GM18499 (cell line): ENCODE data around the gene GDF10.

ENCODE experiments used
- ATAC-seq: cut with Tn5 transposase; IDR thresholded peaks from one replicate; pipeline ENCODE4 v1.9.1; 2021; ENCODE audit warnings: moderate number of reproducible peaks; ENCODE audit not compliant: insufficient read depth, unreplicated experiment

Gene GDF10

DNA sequence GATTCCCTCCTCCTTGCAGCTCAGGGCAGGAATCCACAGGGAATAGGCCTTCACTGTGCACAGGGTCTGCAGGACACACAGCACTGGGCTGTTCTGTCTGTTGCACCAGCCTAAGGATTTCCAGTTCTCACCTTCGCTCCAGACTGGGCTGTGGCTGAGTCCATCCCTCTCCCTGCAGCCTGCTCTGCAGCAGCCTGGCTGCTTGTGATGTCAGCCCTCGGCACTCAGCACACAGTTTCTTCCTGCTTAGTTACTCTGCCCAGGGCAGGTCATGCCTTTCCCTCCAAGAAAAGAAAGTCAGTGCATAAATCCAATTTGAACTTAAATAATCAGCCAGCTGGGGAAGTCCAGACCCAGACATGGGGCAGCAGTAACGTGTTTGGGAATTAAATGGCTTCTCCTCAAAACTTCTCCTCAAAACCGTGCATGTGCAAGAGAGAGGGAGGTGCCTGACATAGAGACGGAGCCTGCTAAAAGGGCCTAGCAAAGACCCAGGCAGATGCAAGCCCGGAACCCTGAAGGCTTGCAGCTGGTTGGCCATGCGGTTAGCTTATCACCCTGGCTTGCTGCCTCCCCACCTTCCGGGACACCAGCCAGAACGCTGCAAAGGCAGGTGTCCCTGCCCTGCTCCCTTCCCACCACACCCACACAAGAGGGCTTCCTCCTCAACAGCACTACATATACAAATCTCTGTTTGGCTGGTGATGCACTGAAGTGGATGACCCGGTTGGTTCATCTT lies 11.4 kb downstream of the GDF10 start:
- ATAC-seq: no peak

DNA sequence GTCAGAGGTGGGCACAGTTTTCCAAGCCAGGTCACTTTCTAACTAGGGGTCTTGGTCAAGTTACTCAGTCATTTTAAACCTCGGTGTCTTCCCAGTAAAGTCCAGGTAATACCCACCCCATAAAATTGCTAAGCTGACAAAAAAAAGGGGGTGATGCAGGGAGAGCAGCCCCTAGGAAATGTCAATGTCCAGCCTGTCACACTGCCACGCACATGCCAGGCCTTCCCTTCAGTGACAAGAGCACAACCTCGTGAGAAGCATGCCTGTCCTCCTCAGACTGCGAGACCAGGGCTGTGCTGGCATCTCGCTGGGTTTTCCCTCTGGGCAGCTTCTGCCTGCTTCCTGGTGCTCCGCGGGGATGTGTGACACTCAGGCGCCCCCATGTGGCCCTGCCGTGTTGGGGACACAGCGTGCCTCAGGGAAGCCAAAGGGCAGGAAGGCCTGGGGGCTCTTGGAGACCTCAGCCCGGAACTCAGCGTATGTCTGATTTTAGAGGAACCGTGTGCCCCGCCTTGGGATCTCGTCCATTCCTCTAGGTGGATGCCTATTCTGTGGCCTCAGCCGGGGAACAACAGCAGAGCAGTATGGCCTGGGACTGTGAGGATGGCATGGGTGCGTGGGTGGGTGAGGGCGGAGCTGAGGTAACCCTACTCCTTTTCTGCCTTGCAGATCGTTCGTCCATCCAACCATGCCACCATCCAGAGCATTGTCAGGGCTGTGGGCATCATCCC lies 12.1 kb downstream of the GDF10 start:
- ATAC-seq: no peak

DNA sequence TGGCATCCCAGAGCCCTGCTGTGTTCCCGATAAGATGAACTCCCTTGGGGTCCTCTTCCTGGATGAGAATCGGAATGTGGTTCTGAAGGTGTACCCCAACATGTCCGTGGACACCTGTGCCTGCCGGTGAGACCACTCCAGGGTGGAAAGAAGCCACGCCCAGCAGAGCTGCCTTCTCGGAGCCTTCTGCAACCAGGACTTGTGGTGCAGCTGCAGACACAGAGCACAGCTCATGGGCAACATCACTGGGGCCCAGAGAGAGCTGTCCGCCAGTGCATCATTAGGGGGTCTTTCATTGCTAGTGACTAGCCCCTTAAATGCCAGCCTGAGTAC lies 12.6 kb downstream of the GDF10 start:
- no peak for ATAC-seq

DNA sequence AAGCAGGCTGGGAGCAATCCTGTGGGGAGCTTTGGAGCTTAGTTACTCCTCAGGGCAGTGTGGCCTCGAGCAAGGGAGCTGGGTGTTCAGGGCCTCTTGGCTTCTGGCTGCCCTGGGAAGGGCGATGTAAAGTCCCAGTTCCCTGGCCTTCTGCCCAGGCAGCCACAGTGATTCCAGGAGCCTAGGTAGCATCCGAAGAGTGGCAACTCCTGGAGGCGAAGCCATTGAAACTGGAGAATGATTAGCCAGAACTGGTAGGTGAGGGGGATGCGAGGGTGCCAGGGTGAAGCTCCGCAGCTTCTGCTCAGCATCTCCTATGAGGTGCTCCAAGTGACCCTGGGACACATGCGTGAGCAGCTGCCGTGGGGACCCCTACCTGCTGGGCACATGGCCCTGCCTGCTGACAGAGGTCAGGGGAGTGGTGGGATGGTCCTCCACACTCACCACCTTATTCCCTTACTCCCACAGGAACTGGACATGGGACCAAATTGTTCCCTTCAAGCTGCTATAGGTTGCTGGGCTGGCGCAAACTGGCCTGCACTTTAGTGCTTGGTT lies 14.5 kb downstream of the GDF10 start:
- no peak for ATAC-seq

DNA sequence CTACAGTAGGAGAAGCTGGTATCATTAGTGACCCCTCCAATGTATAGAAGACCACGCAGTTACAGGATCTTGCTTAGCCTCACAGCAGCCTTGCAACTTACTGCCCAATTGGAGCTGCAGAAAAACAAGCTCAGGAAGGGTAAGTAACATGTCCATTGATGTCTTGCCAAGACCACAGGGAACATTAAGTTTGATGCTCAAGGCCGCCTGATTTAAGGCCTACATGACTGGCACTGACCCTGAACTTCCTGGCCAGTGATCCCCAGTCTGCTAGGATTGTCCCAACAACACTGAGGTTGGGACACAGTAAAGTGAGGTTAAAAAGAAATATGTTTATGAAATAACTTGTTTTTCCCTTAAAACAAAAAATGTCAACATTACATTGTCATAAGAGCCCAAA lies 15.4 kb downstream of the GDF10 start:
- no peak for ATAC-seq

DNA sequence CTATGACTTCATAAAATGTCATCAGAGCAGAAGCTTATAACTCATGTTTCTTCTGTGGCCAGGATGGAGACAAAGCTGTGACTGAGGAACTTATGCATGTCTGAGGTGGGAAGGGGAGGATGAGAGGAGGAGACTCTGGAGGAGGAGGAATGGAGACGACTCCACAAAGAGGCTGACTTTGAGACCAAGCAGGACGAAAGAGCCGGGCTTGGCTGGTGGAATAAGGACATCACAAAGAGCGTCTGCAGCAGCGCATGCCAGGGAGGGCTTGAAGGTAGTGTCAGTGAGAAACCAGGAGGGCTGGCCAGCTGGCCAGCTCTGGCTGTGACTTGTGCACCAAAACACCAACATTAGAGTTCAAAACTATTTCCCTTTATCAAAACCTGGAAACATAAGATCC lies 16.1 kb downstream of the GDF10 start:
- no peak for ATAC-seq

DNA sequence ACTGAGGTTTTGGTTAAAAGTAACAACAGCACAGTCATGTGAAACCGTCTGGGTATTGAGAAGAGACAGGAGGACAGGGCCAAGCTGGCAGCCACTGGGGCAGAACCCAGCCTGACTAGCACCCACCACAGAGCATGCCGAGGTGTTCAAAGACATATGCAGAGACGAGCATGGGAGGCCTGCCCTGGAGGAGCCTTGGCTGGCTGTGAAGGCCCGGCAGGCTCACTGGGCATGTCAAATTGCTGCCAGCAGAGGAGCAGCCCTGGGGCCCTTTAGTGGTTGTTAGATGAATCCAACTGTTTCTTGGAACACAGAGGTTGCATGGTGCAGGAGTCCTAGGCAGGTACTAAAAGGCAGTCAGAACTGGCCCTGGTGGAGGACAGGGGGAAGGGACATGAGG lies 17.3 kb downstream of the GDF10 start:
- no peak for ATAC-seq

DNA sequence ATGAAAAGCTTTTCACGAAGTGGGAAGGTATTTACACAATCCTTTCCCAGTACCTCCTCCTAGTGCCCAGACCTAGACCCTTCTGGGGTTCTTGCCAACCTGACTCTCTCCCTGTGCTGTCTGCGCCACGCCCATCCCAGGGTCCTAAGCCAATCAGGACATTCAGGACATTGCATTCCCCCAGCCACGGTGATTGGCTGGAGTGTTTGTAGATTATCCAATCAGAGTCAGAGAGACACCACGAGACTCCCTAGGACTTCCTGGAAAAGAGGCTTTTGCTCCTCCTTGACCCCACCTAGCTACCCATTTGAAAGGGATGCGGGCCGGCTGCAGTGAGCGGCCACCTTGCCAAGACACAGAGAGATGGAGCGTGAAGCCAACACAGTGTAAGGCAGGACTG lies 18.7 kb downstream of the GDF10 start:
- no peak for ATAC-seq

DNA sequence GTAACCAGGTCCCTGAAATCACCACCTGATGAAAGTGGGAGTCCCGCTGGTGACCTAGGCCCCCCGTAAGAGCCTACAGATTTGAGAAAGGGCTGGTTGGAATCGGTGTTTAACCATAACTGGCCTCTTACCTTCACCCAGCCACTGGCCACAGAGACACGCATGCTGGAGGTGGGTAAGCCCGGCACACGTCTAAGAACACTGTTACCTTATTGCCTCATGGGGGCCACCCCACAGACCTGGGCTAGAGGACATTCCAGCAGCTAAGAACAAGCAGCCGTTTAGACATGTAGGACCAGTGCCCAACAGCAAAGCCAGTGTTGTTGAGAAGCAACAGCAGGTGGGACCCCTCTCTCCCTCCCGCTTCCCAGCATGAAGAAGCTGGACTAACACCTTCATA lies 19.8 kb downstream of the GDF10 start:
- no peak for ATAC-seq

DNA sequence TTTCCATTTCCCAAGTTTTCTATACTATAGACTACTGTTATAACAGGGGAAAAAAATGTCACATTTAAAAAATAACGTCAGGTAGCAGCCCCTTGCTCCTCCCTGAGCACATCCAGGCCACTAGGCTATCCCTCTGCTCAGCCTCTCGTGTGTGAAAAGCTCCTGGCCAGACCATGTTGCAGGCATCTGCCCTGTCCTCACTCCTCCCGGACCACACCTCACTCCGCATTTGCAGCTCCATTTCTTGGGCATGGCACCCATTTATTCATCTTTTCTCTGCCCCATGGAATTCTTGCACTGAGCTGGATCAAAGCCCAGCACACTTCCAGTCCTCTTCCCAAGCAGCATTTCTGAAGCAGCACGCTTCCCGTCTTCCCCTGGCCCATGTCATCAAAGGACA lies 20.8 kb downstream of the GDF10 start:
- no peak for ATAC-seq

DNA sequence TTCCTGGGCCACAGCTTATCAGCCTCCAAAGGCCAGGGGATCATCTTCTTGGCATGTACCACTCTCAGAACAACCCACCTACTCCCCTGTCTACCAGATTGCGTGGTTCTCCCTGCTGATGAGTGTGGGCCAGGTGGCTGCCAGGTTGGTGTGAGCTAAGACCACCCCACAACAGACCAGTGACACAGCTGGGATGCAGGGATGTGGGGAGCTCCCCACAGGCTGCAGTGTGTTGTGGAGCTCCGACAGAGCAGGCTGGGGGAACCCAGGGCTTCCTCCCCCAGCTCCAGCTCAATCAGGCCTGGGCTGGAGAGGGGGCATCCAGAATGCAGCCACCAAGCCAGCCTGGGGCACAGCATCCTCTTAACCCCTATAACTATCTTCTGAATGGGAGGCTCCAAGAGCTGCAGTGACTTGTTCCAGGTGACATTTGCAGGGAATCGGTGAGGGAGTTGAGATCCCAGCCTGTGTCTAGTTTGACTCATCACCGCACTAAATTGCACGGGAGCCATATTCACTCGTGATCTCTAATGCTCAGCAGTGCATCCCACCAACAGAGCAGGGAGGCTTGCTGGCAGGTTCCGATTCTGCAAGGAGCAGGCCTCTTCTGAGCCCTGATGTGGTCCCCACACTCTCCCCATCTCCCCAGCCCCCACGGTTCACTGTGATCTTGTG lies 21.7 kb downstream of the GDF10 start:
- ATAC-seq: no peak

DNA sequence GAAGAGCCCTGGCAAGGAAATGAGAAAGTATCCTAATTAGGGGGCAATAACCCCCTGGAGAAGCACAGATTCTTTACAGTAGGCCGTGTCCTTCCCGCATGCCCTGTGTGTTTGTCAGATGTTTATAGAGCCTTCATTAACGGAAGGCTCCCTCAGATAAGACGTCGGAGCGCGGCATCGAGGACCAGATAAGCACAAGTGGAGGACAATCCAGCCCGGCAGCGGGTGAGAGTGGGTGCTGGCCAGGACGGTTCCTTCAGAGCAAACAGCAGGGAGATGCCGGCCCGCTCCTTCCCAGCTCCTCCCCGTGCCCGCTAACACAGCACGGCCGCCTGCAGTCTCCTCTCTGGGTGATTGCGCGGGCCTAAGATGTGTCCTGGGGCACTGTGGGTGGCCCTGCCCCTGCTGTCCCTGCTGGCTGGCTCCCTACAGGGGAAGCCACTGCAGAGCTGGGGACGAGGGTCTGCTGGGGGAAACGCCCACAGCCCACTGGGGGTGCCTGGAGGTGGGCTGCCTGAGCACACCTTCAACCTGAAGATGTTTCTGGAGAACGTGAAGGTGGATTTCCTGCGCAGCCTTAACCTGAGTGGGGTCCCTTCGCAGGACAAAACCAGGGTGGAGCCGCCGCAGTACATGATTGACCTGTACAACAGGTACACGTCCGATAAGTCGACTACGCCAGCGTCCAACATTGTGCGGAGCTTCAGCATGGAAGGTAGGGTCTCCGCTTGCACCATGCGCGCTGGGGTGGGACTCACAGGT lies 22.5 kb downstream of the GDF10 start, which contains the start of gene GDF2:
GDF2 (plus strand) TSS at position 155 of the 762 bp plus-strand sequence; CDS start at position 370, 215 bp downstream.
- ATAC-seq: no peak

DNA sequence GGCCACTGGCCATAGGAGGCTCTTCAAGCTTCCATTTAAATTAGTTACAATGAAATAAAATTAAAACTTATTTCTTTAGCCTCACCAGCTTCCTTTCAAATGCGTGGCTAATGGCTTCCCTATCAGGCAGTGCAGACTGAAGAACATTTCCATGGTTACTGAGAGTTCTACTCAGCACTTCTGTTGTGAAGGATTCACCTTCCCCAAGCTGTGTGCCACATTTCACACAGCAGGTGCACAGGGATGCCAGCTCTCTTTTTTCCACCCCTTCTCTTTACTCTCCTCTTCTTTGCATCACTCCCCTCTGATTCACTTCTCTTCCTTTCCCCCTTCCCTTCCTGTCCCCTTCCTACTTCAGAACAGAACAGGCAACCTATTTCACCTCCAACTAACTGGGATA lies 23.1 kb downstream of the GDF10 start:
- ATAC-seq: no peak

DNA sequence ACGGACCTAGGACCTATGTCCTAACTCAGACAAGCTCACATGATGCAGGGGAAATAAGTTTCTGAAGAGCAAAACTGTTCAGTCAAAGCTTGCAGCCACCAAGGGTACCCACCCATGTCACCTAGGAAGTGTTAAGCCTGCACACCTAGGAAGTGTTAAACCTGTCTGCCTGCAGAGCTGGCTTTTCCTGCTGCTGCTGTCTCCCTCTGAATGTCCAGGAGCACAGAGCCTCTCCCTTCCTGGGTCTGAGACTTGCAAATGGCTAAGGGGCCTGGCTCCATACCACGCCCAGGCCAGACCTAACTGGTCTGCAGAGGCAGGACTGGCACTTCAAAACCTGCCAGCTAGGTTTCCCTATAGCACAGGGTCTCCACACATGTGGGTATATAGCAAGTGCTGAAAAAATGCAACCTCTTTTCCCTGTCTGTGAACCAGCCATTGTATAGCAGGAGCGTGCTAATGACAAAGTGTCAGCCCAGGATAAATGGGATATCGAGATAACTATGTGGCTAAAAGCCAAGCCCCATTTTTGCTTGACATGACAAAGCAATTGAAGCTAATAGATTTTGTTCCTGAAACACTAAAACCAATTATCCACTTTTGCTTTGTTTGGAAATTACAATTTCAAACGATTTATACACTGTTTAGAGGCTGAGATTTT lies 23.8 kb downstream of the GDF10 start:
- ATAC-seq: no peak

DNA sequence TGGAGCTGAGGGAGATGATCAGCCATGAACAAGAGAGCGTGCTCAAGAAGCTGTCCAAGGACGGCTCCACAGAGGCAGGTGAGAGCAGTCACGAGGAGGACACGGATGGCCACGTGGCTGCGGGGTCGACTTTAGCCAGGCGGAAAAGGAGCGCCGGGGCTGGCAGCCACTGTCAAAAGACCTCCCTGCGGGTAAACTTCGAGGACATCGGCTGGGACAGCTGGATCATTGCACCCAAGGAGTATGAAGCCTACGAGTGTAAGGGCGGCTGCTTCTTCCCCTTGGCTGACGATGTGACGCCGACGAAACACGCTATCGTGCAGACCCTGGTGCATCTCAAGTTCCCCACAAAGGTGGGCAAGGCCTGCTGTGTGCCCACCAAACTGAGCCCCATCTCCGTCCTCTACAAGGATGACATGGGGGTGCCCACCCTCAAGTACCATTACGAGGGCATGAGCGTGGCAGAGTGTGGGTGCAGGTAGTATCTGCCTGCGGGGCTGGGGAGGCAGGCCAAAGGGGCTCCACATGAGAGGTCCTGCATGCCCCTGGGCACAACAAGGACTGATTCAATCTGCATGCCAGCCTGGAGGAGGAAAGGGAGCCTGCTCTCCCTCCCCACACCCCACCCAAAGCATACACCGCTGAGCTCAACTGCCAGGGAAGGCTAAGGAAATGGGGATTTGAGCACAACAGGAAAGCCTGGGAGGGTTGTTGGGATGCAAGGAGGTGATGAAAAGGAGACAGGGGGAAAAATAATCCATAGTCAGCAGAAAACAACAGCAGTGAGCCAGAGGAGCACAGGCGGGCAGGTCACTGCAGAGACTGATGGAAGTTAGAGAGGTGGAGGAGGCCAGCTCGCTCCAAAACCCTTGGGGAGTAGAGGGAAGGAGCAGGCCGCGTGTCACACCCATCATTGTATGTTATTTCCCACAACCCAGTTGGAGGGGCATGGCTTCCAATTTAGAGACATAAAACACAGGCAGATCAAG lies 25.6 kb downstream of the GDF10 start:
- no peak for ATAC-seq

DNA sequence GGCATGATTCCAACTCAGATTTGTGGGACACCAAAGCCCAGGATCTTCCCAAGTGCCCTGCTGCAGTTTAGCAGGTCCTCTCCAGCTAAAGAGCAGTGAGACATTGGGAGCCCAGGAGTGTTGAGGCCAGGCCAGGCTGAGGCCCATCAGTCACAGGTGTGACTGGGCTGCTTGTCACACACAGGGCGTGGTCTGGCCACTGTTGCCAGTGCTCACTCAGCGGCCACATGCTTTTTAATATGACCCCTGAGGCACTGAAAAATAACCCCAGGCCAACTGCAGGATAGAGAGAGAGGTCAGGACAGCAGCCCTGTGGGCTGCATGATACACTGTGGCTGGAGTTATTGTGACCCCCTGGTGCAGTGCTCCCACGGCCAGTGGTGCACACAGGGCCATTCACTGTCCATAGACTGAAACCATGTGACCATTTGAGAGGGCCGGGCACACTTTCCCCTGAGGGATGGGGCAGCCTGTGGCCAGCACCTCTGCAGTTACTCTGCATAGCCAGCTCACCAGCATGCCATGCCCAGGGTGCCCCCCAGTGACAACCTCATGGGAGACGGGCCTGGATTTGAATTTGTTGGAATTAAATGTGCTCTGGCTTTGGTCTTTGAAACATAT lies 26.4 kb downstream of the GDF10 start:
- no peak for ATAC-seq

DNA sequence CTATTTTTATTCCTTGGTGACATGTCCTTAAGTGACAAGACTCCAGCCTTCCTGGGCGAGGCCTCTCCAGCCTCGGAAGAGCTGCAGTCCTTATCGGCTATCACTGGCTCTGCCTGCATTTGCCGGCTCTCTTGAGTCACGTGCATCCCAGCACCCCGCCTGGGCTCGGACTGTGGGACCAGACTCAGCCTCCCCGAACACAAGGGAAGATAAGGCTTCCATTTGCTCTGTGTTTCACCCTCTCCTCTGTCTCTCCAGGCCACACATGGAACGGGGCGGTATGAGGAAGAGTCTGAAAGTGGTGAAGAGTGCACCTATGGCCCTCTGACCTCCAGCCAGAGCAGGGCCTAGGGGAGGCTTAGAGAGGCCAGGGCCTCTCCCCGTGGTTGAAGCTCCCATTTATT lies 26.9 kb downstream of the GDF10 start:
- ATAC-seq: no peak

DNA sequence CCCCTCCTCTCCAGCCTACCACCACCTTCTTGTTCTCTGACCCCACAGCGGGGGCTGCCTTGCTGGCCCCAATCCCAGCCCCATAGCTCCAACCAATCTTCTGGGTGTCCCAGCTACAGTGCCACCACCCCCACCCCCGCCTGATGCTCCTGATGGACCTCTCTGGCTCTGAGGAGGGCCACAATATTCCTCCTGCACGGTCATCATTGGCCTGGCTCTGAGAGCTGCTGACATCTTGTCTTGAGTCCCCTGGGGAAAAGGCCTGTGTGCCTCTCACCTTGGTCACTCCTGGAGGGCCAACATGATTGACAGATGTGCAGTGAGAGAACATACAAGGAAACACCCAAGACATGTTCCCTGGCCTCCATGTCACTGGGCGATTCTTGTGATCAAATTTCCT lies 29.9 kb downstream of the GDF10 start:
- no peak for ATAC-seq
